Memory B cell (primary cell): Measurements from ENCODE around the gene MAGI2.

ENCODE experiments used
- ATAC-seq: fragments of 150-1000 bp; cut with Tn5 transposase; 2 replicates; pipeline ENCODE4 v1.10.0; 2021; ENCODE audit warnings: low read depth, mild to moderate bottlenecking, moderate library complexity
- DNase-seq, 2 donors: peaks; one replicate each; pipeline ENCODE4 v3.0.0; 2022; ENCODE audit warnings: low spot score in 2 of 2
- H3K27ac Mint-ChIP-seq: one replicate; pipeline ENCODE4 v1.8.0; 2022; ENCODE audit warnings: mild to moderate bottlenecking, moderate library complexity, mixed read lengths
- H3K27me3 Mint-ChIP-seq: one replicate; pipeline ENCODE4 v1.8.0; 2022; ENCODE audit warnings: mixed read lengths
- H3K36me3 Mint-ChIP-seq: one replicate; pipeline ENCODE4 v1.8.0; 2022; ENCODE audit warnings: mild to moderate bottlenecking, mixed read lengths
- H3K4me1 Mint-ChIP-seq: one replicate; pipeline ENCODE4 v1.8.0; 2022; ENCODE audit warnings: mixed read lengths
- H3K4me3 Mint-ChIP-seq: one replicate; pipeline ENCODE4 v1.8.0; 2022; ENCODE audit warnings: mild to moderate bottlenecking, moderate library complexity, mixed read lengths
- H3K9me3 Mint-ChIP-seq: one replicate; pipeline ENCODE4 v1.8.0; 2022; ENCODE audit warnings: mixed read lengths

Gene MAGI2

GRCh38 chr7:78912781-78913180 is 540.7 kb downstream of the MAGI2 start:
- Mint-ChIP-seq H3K27ac (no peak overlapping the region), H3K36me3 (no peaks in the 10 kb centered on the region), H3K27me3 (no peaks in the 10 kb centered on the region), H3K9me3 (peaks cover 5% of the 10 kb centered on the region), H3K4me3 (no peak overlapping the region), H3K4me1 (no peaks in the 10 kb centered on the region)
- ATAC-seq (no peak), DNase-seq (no peak)

- ATAC-seq (no peak), DNase-seq (no peak)
- no peaks in the 10 kb centered on the region for H3K4me1 Mint-ChIP-seq
- H3K27me3 Mint-ChIP-seq: no peaks in the 10 kb centered on the region
- H3K27ac Mint-ChIP-seq: no peak overlapping the region
- H3K4me3 Mint-ChIP-seq: no peak overlapping the region
- peaks cover 9% of the 10 kb centered on the region for H3K9me3 Mint-ChIP-seq
- no peaks in the 10 kb centered on the region for H3K36me3 Mint-ChIP-seq
These were observed 546.7 kb downstream of the MAGI2 start for GRCh38 chr7:78906735-78907134.

GRCh38 chr7:78905436-78905835 is 548.0 kb downstream of the MAGI2 start:
- DNase-seq (no peak), ATAC-seq (no peak)
- Mint-ChIP-seq H3K4me1 (no peaks in the 10 kb centered on the region), H3K27me3 (no peaks in the 10 kb centered on the region), H3K36me3 (no peaks in the 10 kb centered on the region), H3K9me3 (peaks cover 8% of the 10 kb centered on the region), H3K27ac (no peak overlapping the region), H3K4me3 (no peak overlapping the region)

GRCh38 chr7:78904983-78905382 is 548.5 kb downstream of the MAGI2 start:
- Mint-ChIP-seq H3K4me3 (no peak overlapping the region), H3K27me3 (no peaks in the 10 kb centered on the region), H3K9me3 (peaks cover 11% of the 10 kb centered on the region), H3K36me3 (no peaks in the 10 kb centered on the region), H3K27ac (no peak overlapping the region), H3K4me1 (no peaks in the 10 kb centered on the region)
- DNase-seq (no peak), ATAC-seq (no peak)

GRCh38 chr7:78901566-78901965 is 551.9 kb downstream of the MAGI2 start:
- no peak for ATAC-seq
- Mint-ChIP-seq H3K9me3 (peaks cover 6% of the 10 kb centered on the region), H3K4me1 (no peaks in the 10 kb centered on the region), H3K36me3 (no peaks in the 10 kb centered on the region), H3K27ac (no peak overlapping the region), H3K4me3 (no peak overlapping the region), H3K27me3 (no peaks in the 10 kb centered on the region)
- no peak for DNase-seq

GRCh38 chr7:78900806-78901205 is 552.7 kb downstream of the MAGI2 start:
- Mint-ChIP-seq H3K9me3 (peaks cover 6% of the 10 kb centered on the region), H3K4me1 (no peaks in the 10 kb centered on the region), H3K4me3 (no peak overlapping the region), H3K36me3 (no peaks in the 10 kb centered on the region), H3K27me3 (no peaks in the 10 kb centered on the region), H3K27ac (no peak overlapping the region)
- DNase-seq (no peak), ATAC-seq (no peak)

GRCh38 chr7:78895393-78895792 is 558.1 kb downstream of the MAGI2 start:
- Mint-ChIP-seq H3K9me3 (peaks cover 3% of the 10 kb centered on the region), H3K4me1 (no peaks in the 10 kb centered on the region), H3K4me3 (no peak overlapping the region), H3K27me3 (no peaks in the 10 kb centered on the region), H3K27ac (no peak overlapping the region), H3K36me3 (no peaks in the 10 kb centered on the region)
- DNase-seq (no peak), ATAC-seq (no peak)

- no peak overlapping the region for H3K27ac Mint-ChIP-seq
- peaks cover 5% of the 10 kb centered on the region for H3K9me3 Mint-ChIP-seq
- H3K4me3 Mint-ChIP-seq: no peak overlapping the region
- H3K36me3 Mint-ChIP-seq: no peaks in the 10 kb centered on the region
- no peaks in the 10 kb centered on the region for H3K4me1 Mint-ChIP-seq
- H3K27me3 Mint-ChIP-seq: no peaks in the 10 kb centered on the region
- DNase-seq (no peak), ATAC-seq (no peak)
These were observed 574.3 kb downstream of the MAGI2 start for GRCh38 chr7:78879206-78879605.

- no peaks in the 10 kb centered on the region for H3K4me1 Mint-ChIP-seq
- H3K36me3 Mint-ChIP-seq: no peaks in the 10 kb centered on the region
- no peak overlapping the region for H3K4me3 Mint-ChIP-seq
- H3K27me3 Mint-ChIP-seq: no peaks in the 10 kb centered on the region
- ATAC-seq (no peak), DNase-seq (no peak)
- peaks cover 4% of the 10 kb centered on the region for H3K9me3 Mint-ChIP-seq
- no peak overlapping the region for H3K27ac Mint-ChIP-seq
These were observed 580.4 kb downstream of the MAGI2 start for GRCh38 chr7:78873117-78873516.

GRCh38 chr7:78864339-78864738 is 589.1 kb downstream of the MAGI2 start:
- no peaks in the 10 kb centered on the region for H3K36me3 Mint-ChIP-seq
- peaks cover 7% of the 10 kb centered on the region for H3K9me3 Mint-ChIP-seq
- H3K4me3 Mint-ChIP-seq: no peak overlapping the region
- no peak overlapping the region for H3K27ac Mint-ChIP-seq
- no peak for ATAC-seq
- no peaks in the 10 kb centered on the region for H3K4me1 Mint-ChIP-seq
- no peak for DNase-seq
- H3K27me3 Mint-ChIP-seq: no peaks in the 10 kb centered on the region

GRCh38 chr7:78863281-78863680 is 590.2 kb downstream of the MAGI2 start:
- no peaks in the 10 kb centered on the region for H3K27me3 Mint-ChIP-seq
- ATAC-seq (no peak), DNase-seq (no peak)
- H3K4me1 Mint-ChIP-seq: no peaks in the 10 kb centered on the region
- H3K4me3 Mint-ChIP-seq: no peak overlapping the region
- no peak overlapping the region for H3K27ac Mint-ChIP-seq
- peaks cover 6% of the 10 kb centered on the region for H3K9me3 Mint-ChIP-seq
- no peaks in the 10 kb centered on the region for H3K36me3 Mint-ChIP-seq

GRCh38 chr7:78862411-78862900 is 591.0 kb downstream of the MAGI2 start:
- H3K4me3 Mint-ChIP-seq: no peak overlapping the region
- H3K27me3 Mint-ChIP-seq: no peaks in the 10 kb centered on the region
- H3K4me1 Mint-ChIP-seq: no peaks in the 10 kb centered on the region
- H3K9me3 Mint-ChIP-seq: peaks cover 4% of the 10 kb centered on the region
- H3K27ac Mint-ChIP-seq: no peak overlapping the region
- H3K36me3 Mint-ChIP-seq: no peaks in the 10 kb centered on the region
- DNase-seq (no peak), ATAC-seq (no peak)

- DNase-seq (no peak), ATAC-seq (no peak)
- no peaks in the 10 kb centered on the region for H3K27me3 Mint-ChIP-seq
- H3K4me1 Mint-ChIP-seq: no peaks in the 10 kb centered on the region
- H3K36me3 Mint-ChIP-seq: no peaks in the 10 kb centered on the region
- H3K9me3 Mint-ChIP-seq: no peaks in the 10 kb centered on the region
- H3K4me3 Mint-ChIP-seq: no peak overlapping the region
- H3K27ac Mint-ChIP-seq: no peak overlapping the region
These were observed 600.5 kb downstream of the MAGI2 start for GRCh38 chr7:78852951-78853350.

GRCh38 chr7:78850093-78850740 is 603.2 kb downstream of the MAGI2 start:
- H3K36me3 Mint-ChIP-seq: no peaks in the 10 kb centered on the region
- no peaks in the 10 kb centered on the region for H3K4me1 Mint-ChIP-seq
- no peaks in the 10 kb centered on the region for H3K27me3 Mint-ChIP-seq
- peaks cover 1% of the 10 kb centered on the region for H3K9me3 Mint-ChIP-seq
- no peak for ATAC-seq
- DNase-seq: no peak
- no peak overlapping the region for H3K27ac Mint-ChIP-seq
- H3K4me3 Mint-ChIP-seq: no peak overlapping the region

- no peaks in the 10 kb centered on the region for H3K4me1 Mint-ChIP-seq
- DNase-seq: no peak
- H3K27me3 Mint-ChIP-seq: no peaks in the 10 kb centered on the region
- no peak overlapping the region for H3K27ac Mint-ChIP-seq
- peaks cover 4% of the 10 kb centered on the region for H3K9me3 Mint-ChIP-seq
- ATAC-seq: no peak
- H3K4me3 Mint-ChIP-seq: no peak overlapping the region
- H3K36me3 Mint-ChIP-seq: no peaks in the 10 kb centered on the region
These were observed 608.3 kb downstream of the MAGI2 start for GRCh38 chr7:78845155-78845554.
